Liver (tissue), 9 donors: Measurements from ENCODE around the gene KCNJ14. TPM values are rescaled to one million over a fixed set of nuclear protein-coding genes. Genes with fewer than 3 reads are reported as not detected.

Source experiments
- DNase-seq: peaks from one replicate; pipeline ENCODE4 v3.0.0-alpha.2; 2017; ENCODE audit warnings: low spot score
- H3K27ac ChIP-seq, 2 donors: one replicate each; pipeline ENCODE4 v1.7.0; 2013; ENCODE audit warnings: inconsistent platforms in 2 of 2, low read length in 2 of 2, control low read depth in 1 of 2, low read depth in 1 of 2, mild to moderate bottlenecking in 1 of 2
- H3K27me3 ChIP-seq, 4 donors: one replicate each; pipeline versions ENCODE4 v1.6.1 to v1.7.0; 2013; ENCODE audit warnings: low read length in 3 of 4, inconsistent platforms in 1 of 4, mild to moderate bottlenecking in 1 of 4, moderate library complexity in 1 of 4; ENCODE audit not compliant: control insufficient read depth in 4 of 4, insufficient read depth in 4 of 4
- H3K36me3 ChIP-seq, 4 donors: one replicate each; pipeline versions ENCODE4 v1.6.1 to v1.7.0; 2013; ENCODE audit warnings: low read length in 3 of 4, mild to moderate bottlenecking in 3 of 4, low read depth in 1 of 4, moderate library complexity in 1 of 4; ENCODE audit not compliant: control insufficient read depth in 4 of 4, insufficient read depth in 3 of 4
- H3K4me1 ChIP-seq, 4 donors: one replicate each; pipeline versions ENCODE4 v1.6.1 to v1.7.0; 2013; ENCODE audit warnings: low read length in 3 of 4, mild to moderate bottlenecking in 3 of 4, moderate library complexity in 1 of 4; ENCODE audit not compliant: control insufficient read depth in 4 of 4, insufficient read depth in 4 of 4
- H3K4me3 ChIP-seq, 3 donors: one replicate each; pipeline versions ENCODE4 v1.6.1 to v1.7.0; 2013; ENCODE audit warnings: low read length in 3 of 3, control low read depth in 1 of 3, low read depth in 1 of 3, mild to moderate bottlenecking in 1 of 3
- H3K9ac ChIP-seq, 2 donors: one replicate each; pipeline ENCODE4 v1.7.0; 2013; ENCODE audit warnings: low read length in 2 of 2, mild to moderate bottlenecking in 2 of 2, moderate library complexity in 2 of 2, control low read depth in 1 of 2, low read depth in 1 of 2
- H3K9me3 ChIP-seq, 4 donors: one replicate each; pipeline versions ENCODE4 v1.6.1 to v1.7.0; 2013; ENCODE audit warnings: low read length in 3 of 4; ENCODE audit not compliant: control insufficient read depth in 4 of 4
- CTCF ChIP-seq: fragments of 150-350 bp; IDR thresholded peaks from 2 replicates; pipeline ENCODE4 v1.5.1; 2017; ENCODE audit warnings: improper control_type of control experiment, low read depth, low read length; ENCODE audit not compliant: missing input control
- EGR1 ChIP-seq, 2 donors: IDR thresholded peaks; 2 replicates each; pipeline ENCODE4 v1.6.1; 2016 to 2018; ENCODE audit warnings: antibody characterized with exemption in 2 of 2, low read depth in 2 of 2
- FOXA1 ChIP-seq: IDR thresholded peaks from 2 replicates; pipeline ENCODE4 v1.6.1; 2016; ENCODE audit warnings: antibody characterized with exemption
- FOXA2 ChIP-seq: IDR thresholded peaks from 2 replicates; pipeline ENCODE4 v1.6.1; 2016; ENCODE audit warnings: antibody characterized with exemption
- GABPA ChIP-seq, 2 donors: IDR thresholded peaks in 1 of 2; conservative IDR thresholded peaks in 1 of 2; 2 replicates each; pipeline ENCODE4 v1.6.1; 2016; ENCODE audit warnings: antibody characterized with exemption in 2 of 2, mild to moderate bottlenecking in 1 of 2, moderate library complexity in 1 of 2
- HNF4A ChIP-seq, 2 donors: conservative IDR thresholded peaks; 2 replicates each; pipeline ENCODE4 v1.6.1; 2016; ENCODE audit warnings: antibody characterized with exemption in 2 of 2, mild to moderate bottlenecking in 2 of 2
- HNF4G ChIP-seq: IDR thresholded peaks from 2 replicates; pipeline ENCODE4 v1.6.1; 2016; ENCODE audit warnings: antibody characterized with exemption
- JUND ChIP-seq, 2 donors: IDR thresholded peaks; 2 replicates each; pipeline ENCODE4 v1.6.1; 2016; ENCODE audit warnings: antibody characterized with exemption in 2 of 2
- NR2F2 ChIP-seq: IDR thresholded peaks from 2 replicates; pipeline ENCODE4 v1.6.1; 2016; ENCODE audit warnings: antibody characterized with exemption
- RAD21 ChIP-seq, 2 donors: IDR thresholded peaks; 2 replicates each; pipeline ENCODE4 v1.6.1; 2016; ENCODE audit warnings: antibody characterized with exemption in 2 of 2, mild to moderate bottlenecking in 2 of 2
- RXRA ChIP-seq, 2 donors: IDR thresholded peaks; 2 replicates each; pipeline ENCODE4 v1.6.1; 2017 to 2018; ENCODE audit warnings: antibody characterized with exemption in 2 of 2, mild to moderate bottlenecking in 1 of 2
- SP1 ChIP-seq: IDR thresholded peaks from 2 replicates; pipeline ENCODE4 v1.6.1; 2018; ENCODE audit warnings: antibody characterized with exemption, mild to moderate bottlenecking
- TAF1 ChIP-seq: conservative IDR thresholded peaks from 2 replicates; pipeline ENCODE4 v1.6.1; 2016; ENCODE audit warnings: antibody characterized with exemption, mild to moderate bottlenecking
- YY1 ChIP-seq: IDR thresholded peaks from 2 replicates; pipeline ENCODE4 v1.6.1; 2016; ENCODE audit warnings: antibody characterized with exemption, mild to moderate bottlenecking
- WGBS: extraction: QIAGEN DNeasy Blood & Tissue Kit; methylation state at CpG from one replicate; pipeline ENCODE4 v1.1.7; 2013; 5-methylcytosine and 5-hydroxymethylcytosine counted together
- polyA plus RNA-seq, 2 donors: library from polyadenylated mRNA; stranded (reverse) in 1 of 2; unstranded in 1 of 2; fragments of 200-250 nt in 1 of 2; fragments of >200 nt in 1 of 2; fragmentation: Nextera tagmentation in 1 of 2; extraction: Ambion mirVana in 1 of 2; gene quantifications; one replicate each; pipeline versions ENCODE4 v1.2.1 to v1.2.3, GENCODE V29; 2013 to 2015
- total RNA-seq, 2 donors: library from RNA; depleted of rRNA; stranded (reverse); fragments of >200 nt; gene quantifications; one replicate each; pipeline ENCODE4 v1.2.3, GENCODE V29; 2014
- TF ChIP-seq, protein P1 (sequence below): IDR thresholded peaks from 2 replicates; pipeline ENCODE4 v1.6.1; 2016; ENCODE audit warnings: antibody characterized with exemption
- TF ChIP-seq, protein P2 (sequence below): IDR thresholded peaks from 2 replicates; pipeline ENCODE4 v1.6.1; 2016; ENCODE audit warnings: antibody characterized with exemption, mild to moderate bottlenecking
- TF ChIP-seq, protein P3 (sequence below): IDR thresholded peaks from 2 replicates; pipeline ENCODE4 v1.6.1; 2016; ENCODE audit warnings: antibody characterized with exemption
- TF ChIP-seq, protein P4 (sequence below): IDR thresholded peaks from 2 replicates; pipeline ENCODE4 v1.6.1; 2016; ENCODE audit warnings: antibody characterized with exemption
- donor health status: healthy.
- donor health status: healthy.
- donor health status: healthy.
- donor health status: healthy.
- donor health status: healthy.

Gene KCNJ14
- total and polyA plus RNA-seq, 4 donors = 0.06 to 0.92 (median 0.17) TPM

DNA sequence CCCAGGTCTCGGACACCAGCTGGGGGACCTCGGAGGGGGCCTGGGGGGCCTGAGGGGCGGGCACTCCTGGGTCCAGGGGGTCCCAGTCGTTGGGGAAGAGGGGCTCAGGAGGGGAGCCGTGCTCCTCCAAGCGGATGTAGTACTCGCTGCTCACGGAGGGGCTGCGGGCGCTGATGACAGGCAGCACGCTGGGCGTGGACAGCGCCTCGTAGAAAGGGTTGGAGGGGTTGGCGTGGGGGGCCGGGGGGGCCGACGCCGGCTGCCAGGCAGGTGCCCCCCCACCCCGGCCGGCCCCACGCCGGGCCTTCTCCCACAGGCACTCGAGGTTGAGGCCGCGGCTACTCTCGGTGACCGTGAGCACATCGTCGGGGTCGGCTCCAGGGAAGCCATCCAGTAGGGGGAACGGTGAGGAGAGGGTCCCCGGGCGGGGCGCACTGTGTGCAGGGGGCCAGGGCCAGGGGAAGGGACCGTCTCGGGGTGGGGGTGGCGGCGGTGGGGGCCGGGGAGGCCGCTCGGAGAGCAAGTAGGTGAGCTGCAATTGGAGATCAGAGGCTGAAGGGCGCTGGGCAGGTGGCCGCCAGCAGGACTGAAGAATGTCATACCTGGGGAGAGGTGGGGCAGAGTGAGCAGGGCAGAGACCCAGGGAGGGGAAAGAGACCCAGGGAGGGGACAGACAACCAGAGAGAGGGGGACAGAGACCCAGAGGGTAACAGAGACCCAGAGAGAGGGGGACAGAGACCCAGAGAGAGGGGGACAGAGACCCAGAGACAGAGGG, 44.1 kb downstream of the KCNJ14 start:
- no peak overlapping the region for H3K9ac ChIP-seq
- 49% methylated on average over 44 of the region's 44 CpGs for WGBS
- no peak for TF ChIP-seq JUND (IDR thresholded peaks at IDR 0.05)
- TF ChIP-seq RAD21 (IDR thresholded peaks at IDR 0.05) = no peak
- TF ChIP-seq NR2F2 = no peak
- TF ChIP-seq, protein P1, sequence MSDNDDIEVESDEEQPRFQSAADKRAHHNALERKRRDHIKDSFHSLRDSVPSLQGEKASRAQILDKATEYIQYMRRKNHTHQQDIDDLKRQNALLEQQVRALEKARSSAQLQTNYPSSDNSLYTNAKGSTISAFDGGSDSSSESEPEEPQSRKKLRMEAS = no peak
- no peak for TF ChIP-seq RXRA (IDR thresholded peaks at IDR 0.05)
- TF ChIP-seq GABPA (IDR thresholded peaks at IDR 0.05 in 1 of 2, conservative IDR thresholded peaks at IDR 0.05 in 1 of 2) = no peak
- TF ChIP-seq, protein P2, sequence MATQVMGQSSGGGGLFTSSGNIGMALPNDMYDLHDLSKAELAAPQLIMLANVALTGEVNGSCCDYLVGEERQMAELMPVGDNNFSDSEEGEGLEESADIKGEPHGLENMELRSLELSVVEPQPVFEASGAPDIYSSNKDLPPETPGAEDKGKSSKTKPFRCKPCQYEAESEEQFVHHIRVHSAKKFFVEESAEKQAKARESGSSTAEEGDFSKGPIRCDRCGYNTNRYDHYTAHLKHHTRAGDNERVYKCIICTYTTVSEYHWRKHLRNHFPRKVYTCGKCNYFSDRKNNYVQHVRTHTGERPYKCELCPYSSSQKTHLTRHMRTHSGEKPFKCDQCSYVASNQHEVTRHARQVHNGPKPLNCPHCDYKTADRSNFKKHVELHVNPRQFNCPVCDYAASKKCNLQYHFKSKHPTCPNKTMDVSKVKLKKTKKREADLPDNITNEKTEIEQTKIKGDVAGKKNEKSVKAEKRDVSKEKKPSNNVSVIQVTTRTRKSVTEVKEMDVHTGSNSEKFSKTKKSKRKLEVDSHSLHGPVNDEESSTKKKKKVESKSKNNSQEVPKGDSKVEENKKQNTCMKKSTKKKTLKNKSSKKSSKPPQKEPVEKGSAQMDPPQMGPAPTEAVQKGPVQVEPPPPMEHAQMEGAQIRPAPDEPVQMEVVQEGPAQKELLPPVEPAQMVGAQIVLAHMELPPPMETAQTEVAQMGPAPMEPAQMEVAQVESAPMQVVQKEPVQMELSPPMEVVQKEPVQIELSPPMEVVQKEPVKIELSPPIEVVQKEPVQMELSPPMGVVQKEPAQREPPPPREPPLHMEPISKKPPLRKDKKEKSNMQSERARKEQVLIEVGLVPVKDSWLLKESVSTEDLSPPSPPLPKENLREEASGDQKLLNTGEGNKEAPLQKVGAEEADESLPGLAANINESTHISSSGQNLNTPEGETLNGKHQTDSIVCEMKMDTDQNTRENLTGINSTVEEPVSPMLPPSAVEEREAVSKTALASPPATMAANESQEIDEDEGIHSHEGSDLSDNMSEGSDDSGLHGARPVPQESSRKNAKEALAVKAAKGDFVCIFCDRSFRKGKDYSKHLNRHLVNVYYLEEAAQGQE = no peak
- TF ChIP-seq CTCF = no peak
- TF ChIP-seq, protein P3, sequence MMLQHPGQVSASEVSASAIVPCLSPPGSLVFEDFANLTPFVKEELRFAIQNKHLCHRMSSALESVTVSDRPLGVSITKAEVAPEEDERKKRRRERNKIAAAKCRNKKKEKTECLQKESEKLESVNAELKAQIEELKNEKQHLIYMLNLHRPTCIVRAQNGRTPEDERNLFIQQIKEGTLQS = no peak
- no peak for TF ChIP-seq FOXA2
- TF ChIP-seq TAF1 = no peak
- no peak for TF ChIP-seq HNF4G
- no peak for TF ChIP-seq YY1
- TF ChIP-seq SP1 = no peak
- no peak for TF ChIP-seq EGR1 (IDR thresholded peaks at IDR 0.05; ENCODE audit: low read depth in 2 of 2)
- no peak for TF ChIP-seq FOXA1
- no peak for TF ChIP-seq HNF4A (conservative IDR thresholded peaks at IDR 0.05)
- TF ChIP-seq, protein P4, sequence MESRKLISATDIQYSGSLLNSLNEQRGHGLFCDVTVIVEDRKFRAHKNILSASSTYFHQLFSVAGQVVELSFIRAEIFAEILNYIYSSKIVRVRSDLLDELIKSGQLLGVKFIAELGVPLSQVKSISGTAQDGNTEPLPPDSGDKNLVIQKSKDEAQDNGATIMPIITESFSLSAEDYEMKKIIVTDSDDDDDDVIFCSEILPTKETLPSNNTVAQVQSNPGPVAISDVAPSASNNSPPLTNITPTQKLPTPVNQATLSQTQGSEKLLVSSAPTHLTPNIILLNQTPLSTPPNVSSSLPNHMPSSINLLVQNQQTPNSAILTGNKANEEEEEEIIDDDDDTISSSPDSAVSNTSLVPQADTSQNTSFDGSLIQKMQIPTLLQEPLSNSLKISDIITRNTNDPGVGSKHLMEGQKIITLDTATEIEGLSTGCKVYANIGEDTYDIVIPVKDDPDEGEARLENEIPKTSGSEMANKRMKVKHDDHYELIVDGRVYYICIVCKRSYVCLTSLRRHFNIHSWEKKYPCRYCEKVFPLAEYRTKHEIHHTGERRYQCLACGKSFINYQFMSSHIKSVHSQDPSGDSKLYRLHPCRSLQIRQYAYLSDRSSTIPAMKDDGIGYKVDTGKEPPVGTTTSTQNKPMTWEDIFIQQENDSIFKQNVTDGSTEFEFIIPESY = no peak
- peak overlapping the region in 1 of 3 donors; percentile 6 for H3K4me3 ChIP-seq
- H3K36me3 ChIP-seq = no peaks in the 10 kb centered on the region
- peaks cover 0 to 4% (median 3%) of the 10 kb centered on the region in 4 donors for H3K27me3 ChIP-seq
- no peak overlapping the region for H3K27ac ChIP-seq
- no peak for DNase-seq
- no peaks in the 10 kb centered on the region for H3K9me3 ChIP-seq
- H3K4me1 ChIP-seq = peaks cover 0 to 9% (median 4%) of the 10 kb centered on the region in 4 donors
